Osteoblast (primary cell): Measurements from ENCODE around the gene ETNK1. TPM values are rescaled to one million over a fixed set of nuclear protein-coding genes. Genes with fewer than 3 reads are reported as not detected.

Experiments used
- DNase-seq: peaks from one replicate; pipeline ENCODE4 v3.0.0; 2011; ENCODE audit warnings: low spot score, mixed read lengths; ENCODE audit not compliant: insufficient read length; ENCODE audit errors: missing footprints
- H2AFZ ChIP-seq: 2 replicates; pipeline ENCODE4 v1.6.0; 2011; ENCODE audit warnings: mild to moderate bottlenecking, low read length
- H3K27ac ChIP-seq: 2 replicates; pipeline ENCODE4 v1.5.1; 2011; ENCODE audit warnings: mild to moderate bottlenecking, low read depth, low read length, moderate library complexity
- H3K27me3 ChIP-seq: 2 replicates; pipeline ENCODE4 v1.6.0; 2012; ENCODE audit warnings: mild to moderate bottlenecking, control low read depth, inconsistent platforms, low read length, moderate library complexity; ENCODE audit not compliant: insufficient read depth
- H3K36me3 ChIP-seq: 2 replicates; pipeline ENCODE4 v1.5.1; 2011; ENCODE audit warnings: mild to moderate bottlenecking, low read length, control low read depth, moderate library complexity; ENCODE audit not compliant: insufficient read depth
- H3K4me1 ChIP-seq: 2 replicates; pipeline ENCODE4 v1.5.1; 2011; ENCODE audit warnings: mild to moderate bottlenecking, low read length, control low read depth, moderate library complexity; ENCODE audit not compliant: insufficient read depth
- H3K4me2 ChIP-seq: 2 replicates; pipeline ENCODE4 v1.6.0; 2011; ENCODE audit warnings: mild to moderate bottlenecking, low read length; ENCODE audit not compliant: insufficient read depth
- H3K4me3 ChIP-seq: fragments of 200-600 bp; sonication (generic); 3 replicates; pipeline ENCODE4 v1.5.1; 2012; ENCODE audit warnings: mild to moderate bottlenecking, low read length, inconsistent platforms; ENCODE audit not compliant: insufficient read depth
- H3K79me2 ChIP-seq: 2 replicates; pipeline ENCODE4 v1.6.0; 2012; ENCODE audit warnings: mild to moderate bottlenecking, low read length, control low read depth, inconsistent platforms; ENCODE audit not compliant: insufficient read depth
- H3K9me3 ChIP-seq: 2 replicates; pipeline ENCODE4 v1.5.1; 2011; ENCODE audit warnings: low read depth, low read length, control low read depth
- H4K20me1 ChIP-seq: 2 replicates; pipeline ENCODE4 v1.6.0; 2012; ENCODE audit warnings: mild to moderate bottlenecking, low read length, control low read depth; ENCODE audit not compliant: insufficient read depth
- CTCF ChIP-seq: IDR thresholded peaks from 2 replicates; pipeline ENCODE4 v1.5.1; 2011; ENCODE audit warnings: mild to moderate bottlenecking, low read depth, low read length, moderate library complexity; ENCODE audit errors: extremely low read depth
- total RNA-seq: library from RNA; depleted of rRNA; stranded (reverse); fragments of >200 nt; gene quantifications from 2 replicates; pipeline ENCODE4 v1.2.3, GENCODE V29; 2012

The ETNK1 gene
- total RNA-seq, 1 donor = 43.4 TPM

GRCh38 chr12:22640851-22641250, 15.9 kb downstream of the ETNK1 start:
- Histone ChIP-seq H4K20me1 (peaks cover 9% of the 10 kb centered on the region), H2AFZ (no peak overlapping the region), H3K36me3 (no peaks in the 10 kb centered on the region), H3K9me3 (no peaks in the 10 kb centered on the region), H3K79me2 (peaks cover 66% of the 10 kb centered on the region), H3K4me1 (peaks cover 4% of the 10 kb centered on the region), H3K4me3 (no peak overlapping the region), H3K4me2 (no peak overlapping the region), H3K27ac (no peak overlapping the region), H3K27me3 (no peaks in the 10 kb centered on the region)
- DNase-seq = no peak
- no peak for TF ChIP-seq CTCF

GRCh38 chr12:22641353-22642053, 16.5 kb downstream of the ETNK1 start:
- Histone ChIP-seq H3K79me2 (peaks cover 60% of the 10 kb centered on the region), H3K4me2 (no peak overlapping the region), H3K9me3 (no peaks in the 10 kb centered on the region), H2AFZ (no peak overlapping the region), H4K20me1 (peaks cover 5% of the 10 kb centered on the region), H3K27me3 (no peaks in the 10 kb centered on the region), H3K27ac (no peak overlapping the region), H3K4me1 (no peaks in the 10 kb centered on the region), H3K4me3 (no peak overlapping the region), H3K36me3 (no peaks in the 10 kb centered on the region)
- DNase-seq = no peak
- no peak for TF ChIP-seq CTCF

GRCh38 chr12:22648668-22649067, 23.7 kb downstream of the ETNK1 start:
- Histone ChIP-seq H3K4me3 (no peak overlapping the region), H3K9me3 (no peaks in the 10 kb centered on the region), H3K4me2 (no peak overlapping the region), H3K36me3 (no peaks in the 10 kb centered on the region), H4K20me1 (no peaks in the 10 kb centered on the region), H2AFZ (no peak overlapping the region), H3K27ac (no peak overlapping the region), H3K4me1 (peaks cover 4% of the 10 kb centered on the region), H3K27me3 (no peaks in the 10 kb centered on the region), H3K79me2 (peaks cover 46% of the 10 kb centered on the region)
- no peak for TF ChIP-seq CTCF
- no peak for DNase-seq

GRCh38 chr12:22653075-22653474, 28.1 kb downstream of the ETNK1 start:
- no peak for TF ChIP-seq CTCF
- no peaks in the 10 kb centered on the region for H3K9me3 ChIP-seq
- no peaks in the 10 kb centered on the region for H3K27me3 ChIP-seq
- peak overlapping the region; percentile 12 for H3K4me2 ChIP-seq
- DNase-seq = no peak
- peaks cover 3% of the 10 kb centered on the region for H4K20me1 ChIP-seq
- H3K4me3 ChIP-seq = no peak overlapping the region
- H3K36me3 ChIP-seq = no peaks in the 10 kb centered on the region
- peak overlapping the region; percentile 7 for H3K27ac ChIP-seq
- H3K4me1 ChIP-seq = peaks cover 14% of the 10 kb centered on the region
- H2AFZ ChIP-seq = no peak overlapping the region
- peaks cover 59% of the 10 kb centered on the region for H3K79me2 ChIP-seq
